ENCODE results near the gene TOX2. TPM values are rescaled to one million over a fixed set of nuclear protein-coding genes. Genes with fewer than 3 reads are reported as not detected.

TOX2 gene
- total and polyA plus RNA-seq, 2 donors from 2014 or later, result 4.7 to 5.9 TPM

GRCh38 chr20:43992885-43993284 lies 78.2 kb downstream of the TOX2 start:
- Histone ChIP-seq H3K36me3 (ENCODE audit: control insufficient read depth in 2 of 3, insufficient read depth in 3 of 3, low read length in 3 of 3) (no peaks in the 10 kb centered on the region), H3K27me3 (ENCODE audit: control insufficient read depth, insufficient read depth, low read length) (no peaks in the 10 kb centered on the region), H3K4me3 (ENCODE audit: low read length in 3 of 3) (no peak overlapping the region), H3K9me3 (ENCODE audit: control insufficient read depth in 2 of 3, insufficient read depth in 1 of 3, low read length in 3 of 3) (peaks cover 0 to 3% (median 0%) of the 10 kb centered on the region in 3 donors), H3K27ac (ENCODE audit: low read depth in 2 of 2, low read length in 2 of 2) (no peak overlapping the region), H3K4me1 (ENCODE audit: control insufficient read depth in 2 of 3, insufficient read depth in 2 of 3, low read depth in 1 of 3, low read length in 3 of 3) (no peaks in the 10 kb centered on the region), H3K9ac (ENCODE audit: low read length in 3 of 3) (no peak overlapping the region)
- FAIRE-seq (no peak), DNase-seq (no peak)
- intact Hi-C loops (cut with DNase I), result no loop called here
- TF ChIP-seq CTCF (IDR thresholded peaks at IDR 0.05; ENCODE audit: borderline replicate concordance, extremely low read depth, insufficient read depth), result no peak

DNA sequence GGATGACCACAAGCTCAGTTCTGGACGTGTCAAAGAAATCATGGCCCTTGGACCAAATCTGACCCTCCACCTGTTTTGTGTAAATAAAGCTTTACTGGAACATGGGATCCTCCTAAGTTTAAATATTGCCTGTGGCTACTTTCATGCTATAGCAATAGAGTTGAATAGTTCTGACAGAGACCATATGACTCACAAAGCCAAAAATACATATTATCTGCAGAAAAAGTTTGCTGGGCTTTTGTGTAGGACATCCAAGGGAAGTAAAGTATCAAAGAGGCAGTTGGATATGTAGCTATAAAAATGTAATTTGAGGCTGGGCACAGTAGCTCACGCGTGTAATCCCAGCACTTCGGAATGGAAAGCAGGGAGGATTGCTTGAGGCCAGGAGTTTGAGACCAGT lies 78.9 kb downstream of the TOX2 start:
- no peak for FAIRE-seq

DNA sequence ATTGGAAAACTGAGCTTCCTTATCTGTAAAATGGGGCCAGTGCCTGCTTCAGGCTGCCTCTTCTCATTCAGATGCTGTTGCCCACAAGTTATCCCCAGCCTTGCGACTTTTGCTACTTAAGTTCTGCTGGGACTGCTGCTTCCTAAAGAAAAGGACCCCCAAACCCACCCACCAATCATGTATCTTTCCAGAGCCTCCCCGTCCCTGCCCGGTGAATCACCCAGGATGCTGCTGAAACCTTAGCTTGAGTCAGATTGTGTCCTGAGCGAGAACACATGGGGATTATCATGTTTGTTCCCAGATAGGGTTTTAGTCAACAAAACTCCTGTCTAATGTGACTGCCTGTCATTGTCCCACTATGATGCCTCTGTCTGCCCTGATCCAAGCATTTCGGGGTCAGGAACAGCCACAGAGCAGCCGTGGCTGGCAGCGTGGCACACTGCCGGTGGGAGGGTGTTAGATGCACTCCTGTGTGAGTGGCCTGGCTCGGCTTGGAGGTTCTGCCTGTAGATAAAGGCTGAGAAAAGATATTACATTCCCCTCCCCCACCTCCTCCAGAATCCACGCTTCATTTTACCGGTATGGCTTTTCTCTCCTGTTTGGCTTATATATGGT lies 79.9 kb downstream of the TOX2 start:
- no peaks in the 10 kb centered on the region for H3K27me3 ChIP-seq (ENCODE audit: control insufficient read depth, insufficient read depth, low read length)
- no peak overlapping the region for H3K4me3 ChIP-seq (ENCODE audit: low read length in 3 of 3)
- H3K36me3 ChIP-seq (ENCODE audit: control insufficient read depth in 2 of 3, insufficient read depth in 3 of 3, low read length in 3 of 3), result no peaks in the 10 kb centered on the region
- FAIRE-seq (no peak), DNase-seq (no peak)
- H3K9ac ChIP-seq (ENCODE audit: low read length in 3 of 3), result no peak overlapping the region
- peaks cover 0 to 3% (median 0%) of the 10 kb centered on the region in 3 donors for H3K9me3 ChIP-seq (ENCODE audit: control insufficient read depth in 2 of 3, insufficient read depth in 1 of 3, low read length in 3 of 3)
- H3K4me1 ChIP-seq (ENCODE audit: control insufficient read depth in 2 of 3, insufficient read depth in 2 of 3, low read depth in 1 of 3, low read length in 3 of 3), result no peaks in the 10 kb centered on the region
- no peak for TF ChIP-seq CTCF (IDR thresholded peaks at IDR 0.05; ENCODE audit: borderline replicate concordance, extremely low read depth, insufficient read depth)
- H3K27ac ChIP-seq (ENCODE audit: low read depth in 2 of 2, low read length in 2 of 2), result no peak overlapping the region
- intact Hi-C loops (cut with DNase I), result no loop called here

More for the DNA sequence above, 78.9 kb downstream of the TOX2 start:
- no peak for TF ChIP-seq CTCF (IDR thresholded peaks at IDR 0.05; ENCODE audit: borderline replicate concordance, extremely low read depth, insufficient read depth)
- Histone ChIP-seq H3K27ac (ENCODE audit: low read depth in 2 of 2, low read length in 2 of 2) (no peak overlapping the region), H3K4me1 (ENCODE audit: control insufficient read depth in 2 of 3, insufficient read depth in 2 of 3, low read depth in 1 of 3, low read length in 3 of 3) (no peaks in the 10 kb centered on the region), H3K9me3 (ENCODE audit: control insufficient read depth in 2 of 3, insufficient read depth in 1 of 3, low read length in 3 of 3) (peaks cover 0 to 3% (median 0%) of the 10 kb centered on the region in 3 donors), H3K4me3 (ENCODE audit: low read length in 3 of 3) (no peak overlapping the region), H3K27me3 (ENCODE audit: control insufficient read depth, insufficient read depth, low read length) (no peaks in the 10 kb centered on the region), H3K9ac (ENCODE audit: low read length in 3 of 3) (no peak overlapping the region), H3K36me3 (ENCODE audit: control insufficient read depth in 2 of 3, insufficient read depth in 3 of 3, low read length in 3 of 3) (no peaks in the 10 kb centered on the region)
- intact Hi-C loops (cut with DNase I), result no loop called here
- no peak for DNase-seq

DNA sequence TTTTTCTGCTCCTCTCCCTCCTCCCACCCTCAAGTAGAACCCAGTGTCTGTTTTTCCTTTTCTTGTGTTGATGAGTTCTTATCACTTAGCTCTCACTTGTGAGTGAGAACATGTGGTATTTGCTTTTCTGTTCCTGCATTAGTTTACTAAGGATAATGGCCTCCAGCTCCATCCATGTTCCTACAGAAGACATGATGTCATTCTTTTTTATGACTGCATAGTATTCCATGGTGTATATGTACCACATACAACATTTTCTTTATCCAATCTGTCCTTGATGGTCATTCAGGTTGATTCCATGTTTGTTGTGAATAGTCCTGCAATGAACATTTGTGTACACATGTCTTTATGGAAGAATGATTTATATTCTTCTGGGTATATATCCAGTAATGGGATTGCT lies 81.0 kb downstream of the TOX2 start:
- Histone ChIP-seq H3K27me3 (ENCODE audit: control insufficient read depth, insufficient read depth, low read length) (no peaks in the 10 kb centered on the region), H3K27ac (ENCODE audit: low read depth in 2 of 2, low read length in 2 of 2) (no peak overlapping the region), H3K36me3 (ENCODE audit: control insufficient read depth in 2 of 3, insufficient read depth in 3 of 3, low read length in 3 of 3) (no peaks in the 10 kb centered on the region), H3K4me1 (ENCODE audit: control insufficient read depth in 2 of 3, insufficient read depth in 2 of 3, low read depth in 1 of 3, low read length in 3 of 3) (no peaks in the 10 kb centered on the region), H3K4me3 (ENCODE audit: low read length in 3 of 3) (no peak overlapping the region), H3K9me3 (ENCODE audit: control insufficient read depth in 2 of 3, insufficient read depth in 1 of 3, low read length in 3 of 3) (no peaks in the 10 kb centered on the region), H3K9ac (ENCODE audit: low read length in 3 of 3) (no peak overlapping the region)
- intact Hi-C loops (cut with DNase I), result no loop called here
- DNase-seq, result no peak
- TF ChIP-seq CTCF (IDR thresholded peaks at IDR 0.05; ENCODE audit: borderline replicate concordance, extremely low read depth, insufficient read depth), result no peak
- FAIRE-seq, result no peak
